GM10248 (cell line): Measurements from ENCODE around the gene ACER3.

ENCODE experiments used
- CTCF ChIA-PET: fragments of 300-600 bp; sonication (Branson Sonifier 250); formaldehyde crosslinking; extraction: SDS; loops from one replicate; lab custom pipeline; 2021; ENCODE audit warnings: antibody characterized with exemption; lab: Yijun Ruan, JAX
- POLR2A ChIA-PET: fragments of 350-650 bp; sonication (Branson Sonifier 250); formaldehyde crosslinking; extraction: SDS; loops from one replicate; lab custom pipeline; 2020; ENCODE audit warnings: antibody characterized with exemption; lab: Yijun Ruan, JAX
- DNase-seq: peaks from one replicate; pipeline ENCODE4 v3.0.0; 2012; ENCODE audit errors: extremely low spot score
- TF ChIP-seq, protein P1 (sequence below): IDR thresholded peaks from 2 replicates; pipeline ENCODE4 v1.5.1; 2012; ENCODE audit warnings: mild to moderate bottlenecking, low read depth; ENCODE audit errors: extremely low read depth, missing control alignments, control extremely low read depth

ACER3 gene

DNA sequence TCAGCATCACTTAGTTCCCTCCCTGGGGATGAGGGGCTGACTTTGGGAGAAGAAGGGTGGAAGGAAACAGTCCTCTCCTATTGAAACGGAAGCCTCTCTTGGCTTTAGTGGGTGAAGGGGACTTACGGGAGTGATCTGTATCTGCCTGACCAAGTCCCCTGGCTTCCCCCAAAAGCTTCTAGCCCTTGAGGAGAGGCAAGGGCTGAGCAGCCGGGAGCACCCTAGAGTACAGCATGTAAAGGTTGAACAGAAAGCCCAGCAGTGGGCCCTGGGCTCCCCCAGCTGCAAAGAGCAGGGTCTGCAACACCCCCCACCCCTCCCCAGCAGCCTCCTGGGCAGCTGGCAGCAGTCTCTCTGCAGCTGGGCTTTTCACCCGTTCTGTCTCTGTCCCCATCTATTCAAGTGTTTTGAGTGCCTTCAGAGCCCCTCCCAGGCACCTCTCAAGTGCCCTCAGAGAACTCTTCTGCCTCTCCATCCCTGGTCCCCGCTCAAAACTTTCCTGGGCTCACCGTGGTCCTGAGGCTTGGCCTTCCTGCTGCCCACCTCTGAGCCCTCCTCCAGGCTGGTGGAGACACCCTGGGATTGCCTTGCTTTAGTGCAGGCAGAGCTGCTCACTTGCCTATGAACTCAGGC, 208.7 kb downstream of the ACER3 start:
- TF ChIP-seq, protein P1, sequence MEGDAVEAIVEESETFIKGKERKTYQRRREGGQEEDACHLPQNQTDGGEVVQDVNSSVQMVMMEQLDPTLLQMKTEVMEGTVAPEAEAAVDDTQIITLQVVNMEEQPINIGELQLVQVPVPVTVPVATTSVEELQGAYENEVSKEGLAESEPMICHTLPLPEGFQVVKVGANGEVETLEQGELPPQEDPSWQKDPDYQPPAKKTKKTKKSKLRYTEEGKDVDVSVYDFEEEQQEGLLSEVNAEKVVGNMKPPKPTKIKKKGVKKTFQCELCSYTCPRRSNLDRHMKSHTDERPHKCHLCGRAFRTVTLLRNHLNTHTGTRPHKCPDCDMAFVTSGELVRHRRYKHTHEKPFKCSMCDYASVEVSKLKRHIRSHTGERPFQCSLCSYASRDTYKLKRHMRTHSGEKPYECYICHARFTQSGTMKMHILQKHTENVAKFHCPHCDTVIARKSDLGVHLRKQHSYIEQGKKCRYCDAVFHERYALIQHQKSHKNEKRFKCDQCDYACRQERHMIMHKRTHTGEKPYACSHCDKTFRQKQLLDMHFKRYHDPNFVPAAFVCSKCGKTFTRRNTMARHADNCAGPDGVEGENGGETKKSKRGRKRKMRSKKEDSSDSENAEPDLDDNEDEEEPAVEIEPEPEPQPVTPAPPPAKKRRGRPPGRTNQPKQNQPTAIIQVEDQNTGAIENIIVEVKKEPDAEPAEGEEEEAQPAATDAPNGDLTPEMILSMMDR = no peak
- no peak for DNase-seq
- POLR2A ChIA-PET = no interaction called here
- CTCF ChIA-PET = interaction anchor here (1.0 to 1.2 kb wide), 3 partner anchors 16 to 152 kb away, joined by 3 to 8 read pairs (median 3); no protein-coding TSS in a partner anchor

DNA sequence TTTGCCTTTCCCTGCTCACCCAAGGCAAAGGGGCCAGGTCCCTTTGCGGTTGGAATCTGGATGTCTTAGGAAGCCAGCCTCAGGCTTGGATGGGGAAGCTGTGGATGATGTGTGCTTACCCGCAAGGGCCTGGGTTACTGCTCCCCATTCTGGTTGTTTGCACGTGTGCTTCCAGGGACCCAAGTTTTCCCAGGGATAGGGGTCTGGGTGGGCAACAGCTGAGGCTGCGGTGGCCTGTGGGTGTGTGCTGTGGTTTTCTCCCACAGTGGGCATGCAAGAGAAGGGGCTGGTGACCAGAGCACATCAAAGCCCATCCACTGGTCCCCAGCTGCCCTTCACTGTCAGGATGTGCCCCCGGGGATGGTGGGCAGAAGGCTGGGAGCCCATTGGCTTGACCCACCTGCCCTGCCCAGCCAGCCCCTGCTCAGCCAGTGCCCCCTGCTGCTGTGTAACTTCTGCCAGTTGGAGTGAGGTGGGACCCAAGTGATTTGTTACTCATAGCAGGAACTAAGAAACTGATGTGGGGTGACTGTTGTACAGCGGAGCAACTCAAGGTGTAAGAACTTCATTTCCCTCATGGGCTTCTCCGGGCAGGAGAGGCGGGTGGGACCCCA, 209.4 kb downstream of the ACER3 start:
- TF ChIP-seq, protein P1 = no peak
- CTCF ChIA-PET = interaction anchor here (1.0 to 1.2 kb wide), 3 partner anchors 17 to 152 kb away, joined by 3 to 8 read pairs (median 3); no protein-coding TSS in a partner anchor

DNA sequence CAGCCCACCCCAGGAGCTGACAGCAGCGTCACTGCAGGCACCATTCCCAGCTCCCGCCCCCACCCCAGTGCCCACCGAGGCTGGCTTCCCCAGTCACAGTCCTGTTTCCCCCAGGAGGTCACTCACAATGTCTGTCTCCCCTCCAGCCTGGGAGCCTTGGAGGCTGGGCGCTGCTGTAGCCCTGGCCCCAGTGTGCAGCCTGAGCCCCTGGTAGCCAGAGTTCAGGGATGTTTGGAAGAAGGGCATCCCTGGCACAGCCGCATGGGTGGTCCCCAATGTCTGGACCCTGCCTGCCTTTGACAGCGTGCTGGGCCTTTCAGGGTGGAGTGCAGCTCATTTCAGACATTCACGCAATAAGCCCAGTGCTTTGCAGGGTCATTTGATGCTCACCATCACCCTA, 210.4 kb downstream of the ACER3 start:
- TF ChIP-seq, protein P1 = no peak
- ChIA-PET CTCF (interaction anchor here (0.9 kb wide), 1 partner anchor 20 kb away, joined by 3 read pairs; no protein-coding TSS in a partner anchor), POLR2A (no interaction called here)
- no peak for DNase-seq

More for the DNA sequence above, 209.4 kb downstream of the ACER3 start:
- no peak for DNase-seq
- POLR2A ChIA-PET = no interaction called here

DNA sequence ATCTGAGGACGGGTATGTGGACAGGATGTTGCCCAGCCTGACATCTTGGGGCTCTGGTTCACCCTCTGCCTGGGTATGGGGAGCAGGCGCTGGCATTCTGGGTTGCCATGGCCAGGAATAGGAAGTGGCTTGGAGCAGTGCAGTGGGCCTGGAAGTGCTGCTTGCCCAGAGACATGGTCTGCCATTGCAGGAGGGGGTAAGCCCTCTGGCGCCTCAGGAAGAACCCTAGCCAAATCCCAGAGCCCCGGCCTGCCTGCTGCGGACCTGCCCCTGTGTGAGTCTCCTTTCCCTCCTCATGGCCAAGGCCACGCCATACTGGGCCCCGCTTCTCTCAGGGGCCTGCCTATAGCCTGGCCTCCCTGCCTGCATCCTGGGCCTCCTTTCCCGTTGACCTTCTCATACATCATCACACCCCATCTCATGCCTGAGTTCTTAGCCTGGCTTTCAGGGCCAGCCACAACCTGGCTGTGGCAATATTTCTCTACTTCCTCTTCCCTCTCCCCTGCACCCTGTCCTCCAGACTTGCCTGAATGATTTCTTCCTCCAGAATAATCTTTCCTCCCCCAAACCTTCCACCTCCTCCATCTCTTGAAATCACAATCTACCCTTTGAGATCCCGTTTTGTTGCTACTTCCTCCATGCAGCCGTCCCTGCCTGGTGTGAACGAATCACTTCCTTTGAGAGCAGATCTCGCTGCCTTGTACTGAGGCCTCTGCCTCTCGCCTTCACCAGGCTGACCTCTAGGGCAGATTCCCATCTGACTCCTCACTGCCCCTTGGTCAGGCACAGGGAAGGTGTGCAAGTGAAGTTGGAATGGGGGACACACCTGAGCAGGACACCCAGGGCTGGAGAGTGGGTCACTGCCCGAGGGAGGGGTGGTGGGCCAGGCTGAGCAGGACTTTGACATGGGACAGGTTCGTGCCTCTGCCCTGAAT, 211.2 kb downstream of the ACER3 start:
- TF ChIP-seq, protein P1 = no peak
- DNase-seq = no peak
- POLR2A ChIA-PET = no interaction called here
- CTCF ChIA-PET = interaction anchor here (1.1 to 2.2 kb wide), 4 partner anchors 8 to 24 kb away, joined by 3 to 19 read pairs (median 4); no protein-coding TSS in a partner anchor

DNA sequence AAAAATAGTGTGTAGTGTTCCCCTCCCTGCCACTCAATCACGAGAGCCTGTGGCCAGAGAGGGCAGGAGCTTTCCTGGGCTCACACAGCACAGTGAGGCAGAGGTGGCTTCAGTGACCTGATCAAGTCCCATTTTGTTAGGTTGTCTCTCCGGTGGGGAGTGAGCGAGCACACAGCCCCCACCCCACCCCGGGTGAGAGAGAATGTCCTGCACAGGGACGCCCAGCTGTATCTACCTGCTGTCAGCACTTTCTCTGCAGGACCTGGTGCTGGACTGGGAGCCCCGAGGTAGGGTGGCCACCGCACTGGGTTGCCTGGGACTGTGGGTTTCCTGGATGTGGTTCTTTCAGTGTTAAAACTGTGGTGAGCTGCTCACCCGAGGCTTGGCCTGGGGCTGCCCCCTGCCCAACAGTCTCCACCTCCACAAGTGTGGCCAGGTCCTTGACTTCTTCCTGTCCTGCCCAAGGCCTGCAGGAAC, 212.2 kb downstream of the ACER3 start:
- ChIA-PET CTCF (interaction anchor here (1.1 to 2.2 kb wide), 4 partner anchors 9 to 25 kb away, joined by 3 to 19 read pairs (median 4); no protein-coding TSS in a partner anchor), POLR2A (no interaction called here)
- DNase-seq = no peak
- TF ChIP-seq, protein P1 = no peak
